GM12873 (cell line): ENCODE data around the gene ALOX5AP.

ENCODE experiments used
- TF ChIP-seq, protein P1 (sequence below): IDR thresholded peaks from 2 replicates; pipeline ENCODE4 v1.5.1; 2012; ENCODE audit warnings: low read depth, mild to moderate bottlenecking, moderate library complexity, low read length, control low read depth; ENCODE audit not compliant: insufficient read depth; ENCODE audit errors: missing control alignments

ALOX5AP gene

DNA sequence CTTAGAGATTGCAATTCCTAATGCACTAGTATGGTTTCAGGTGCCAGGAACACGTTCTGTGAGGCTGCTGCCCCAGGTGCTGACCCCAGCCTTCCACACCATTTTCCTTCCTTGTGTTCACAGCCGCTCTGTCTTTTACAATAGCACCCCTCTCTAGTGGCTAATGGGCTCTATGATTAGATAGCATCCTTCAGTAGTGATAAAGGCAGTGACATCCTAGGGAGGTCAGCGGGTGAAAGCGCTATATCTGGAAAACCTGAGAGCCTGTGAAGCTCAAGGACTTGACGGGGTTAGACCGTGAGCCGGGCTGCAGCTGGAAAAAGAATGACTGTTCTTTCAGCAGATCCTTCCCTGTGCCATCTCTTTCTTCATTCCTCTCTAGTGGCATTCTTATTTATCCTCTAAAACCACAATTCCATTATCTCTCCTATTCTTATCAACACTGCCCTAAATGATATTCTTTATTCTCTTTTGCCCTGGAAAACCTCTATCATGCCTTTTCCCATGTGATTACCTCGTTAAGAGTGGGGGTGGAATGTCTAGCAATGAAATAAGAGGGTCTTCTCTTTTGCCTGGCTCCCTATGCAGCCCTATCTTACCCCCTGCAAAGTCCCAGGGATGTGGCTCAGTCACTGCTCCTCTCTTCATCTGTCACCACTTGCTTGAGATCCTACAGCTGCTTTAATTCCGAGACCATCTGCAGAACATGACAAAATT, 21.8 kb downstream of the ALOX5AP start:
- TF ChIP-seq, protein P1, sequence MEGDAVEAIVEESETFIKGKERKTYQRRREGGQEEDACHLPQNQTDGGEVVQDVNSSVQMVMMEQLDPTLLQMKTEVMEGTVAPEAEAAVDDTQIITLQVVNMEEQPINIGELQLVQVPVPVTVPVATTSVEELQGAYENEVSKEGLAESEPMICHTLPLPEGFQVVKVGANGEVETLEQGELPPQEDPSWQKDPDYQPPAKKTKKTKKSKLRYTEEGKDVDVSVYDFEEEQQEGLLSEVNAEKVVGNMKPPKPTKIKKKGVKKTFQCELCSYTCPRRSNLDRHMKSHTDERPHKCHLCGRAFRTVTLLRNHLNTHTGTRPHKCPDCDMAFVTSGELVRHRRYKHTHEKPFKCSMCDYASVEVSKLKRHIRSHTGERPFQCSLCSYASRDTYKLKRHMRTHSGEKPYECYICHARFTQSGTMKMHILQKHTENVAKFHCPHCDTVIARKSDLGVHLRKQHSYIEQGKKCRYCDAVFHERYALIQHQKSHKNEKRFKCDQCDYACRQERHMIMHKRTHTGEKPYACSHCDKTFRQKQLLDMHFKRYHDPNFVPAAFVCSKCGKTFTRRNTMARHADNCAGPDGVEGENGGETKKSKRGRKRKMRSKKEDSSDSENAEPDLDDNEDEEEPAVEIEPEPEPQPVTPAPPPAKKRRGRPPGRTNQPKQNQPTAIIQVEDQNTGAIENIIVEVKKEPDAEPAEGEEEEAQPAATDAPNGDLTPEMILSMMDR = no peak

DNA sequence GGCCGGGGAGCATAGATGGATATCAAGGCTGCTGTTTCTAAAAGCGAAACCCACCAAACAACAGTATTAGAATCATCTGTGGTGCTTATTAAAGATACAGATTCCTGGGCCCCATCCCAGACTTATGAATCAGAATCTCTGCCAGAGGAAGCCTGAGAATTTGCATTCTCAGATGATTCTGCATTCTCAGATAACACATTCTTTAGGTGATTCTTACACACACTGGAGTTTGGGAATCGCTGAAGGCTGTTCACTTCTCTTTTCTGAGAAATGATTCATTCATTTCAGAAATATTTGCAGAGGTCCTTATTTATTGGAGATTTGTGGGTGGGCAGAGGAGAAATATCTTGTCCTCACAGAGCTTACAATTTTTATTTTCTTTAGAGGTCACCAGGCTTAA, 24.4 kb downstream of the ALOX5AP start:
- TF ChIP-seq, protein P1 = no peak

DNA sequence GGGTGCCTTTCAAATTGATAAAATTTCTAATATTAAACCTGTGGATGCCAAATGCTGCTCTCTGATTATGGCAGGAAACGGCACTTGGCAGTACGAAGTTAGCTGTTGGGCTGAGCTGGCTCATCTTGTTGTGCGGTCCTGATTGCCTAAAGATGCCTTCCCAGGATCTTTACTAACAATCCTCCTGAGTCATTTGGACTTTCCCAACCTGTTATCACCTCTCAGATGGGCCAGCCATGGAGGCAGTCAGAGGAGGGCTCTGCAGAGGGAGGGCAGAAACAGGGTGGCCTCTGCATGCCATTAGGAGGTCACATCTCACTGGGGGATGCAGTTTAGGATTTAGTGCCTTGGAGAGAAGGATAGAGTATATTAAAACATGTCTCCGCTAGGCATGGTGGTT, 27.3 kb downstream of the ALOX5AP start:
- TF ChIP-seq, protein P1 = no peak

DNA sequence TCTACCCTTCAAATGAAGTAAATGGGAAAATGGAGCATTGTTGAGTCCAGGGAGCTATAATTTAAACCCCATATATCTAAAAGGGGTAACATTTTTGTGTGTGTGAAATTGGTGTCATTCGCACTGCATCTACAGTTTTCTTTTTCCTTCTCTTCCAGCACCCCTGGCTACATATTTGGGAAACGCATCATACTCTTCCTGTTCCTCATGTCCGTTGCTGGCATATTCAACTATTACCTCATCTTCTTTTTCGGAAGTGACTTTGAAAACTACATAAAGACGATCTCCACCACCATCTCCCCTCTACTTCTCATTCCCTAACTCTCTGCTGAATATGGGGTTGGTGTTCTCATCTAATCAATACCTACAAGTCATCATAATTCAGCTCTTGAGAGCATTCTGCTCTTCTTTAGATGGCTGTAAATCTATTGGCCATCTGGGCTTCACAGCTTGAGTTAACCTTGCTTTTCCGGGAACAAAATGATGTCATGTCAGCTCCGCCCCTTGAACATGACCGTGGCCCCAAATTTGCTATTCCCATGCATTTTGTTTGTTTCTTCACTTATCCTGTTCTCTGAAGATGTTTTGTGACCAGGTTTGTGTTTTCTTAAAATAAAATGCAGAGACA, 28.6 kb downstream of the ALOX5AP start:
- TF ChIP-seq, protein P1 = no peak

DNA sequence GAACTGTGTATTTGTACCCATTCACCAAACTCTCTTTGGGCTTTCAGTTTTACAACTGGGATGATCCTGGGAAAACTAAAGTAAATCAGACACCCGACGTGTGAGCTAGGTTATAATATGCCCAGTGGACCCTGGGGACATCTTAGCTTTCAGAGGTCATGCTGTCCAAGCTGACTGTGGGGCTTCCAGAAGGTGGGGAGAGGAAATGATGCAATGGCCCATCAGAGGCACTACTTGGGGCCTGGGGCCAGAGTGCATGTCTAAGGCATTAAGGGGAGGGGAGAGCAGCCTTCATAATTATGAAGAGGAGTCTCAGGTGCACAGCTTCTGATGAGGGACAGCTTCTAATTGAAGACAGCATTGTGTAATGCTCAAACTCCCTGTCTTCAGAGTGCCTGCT, 30.9 kb downstream of the ALOX5AP start:
- TF ChIP-seq, protein P1 = no peak

DNA sequence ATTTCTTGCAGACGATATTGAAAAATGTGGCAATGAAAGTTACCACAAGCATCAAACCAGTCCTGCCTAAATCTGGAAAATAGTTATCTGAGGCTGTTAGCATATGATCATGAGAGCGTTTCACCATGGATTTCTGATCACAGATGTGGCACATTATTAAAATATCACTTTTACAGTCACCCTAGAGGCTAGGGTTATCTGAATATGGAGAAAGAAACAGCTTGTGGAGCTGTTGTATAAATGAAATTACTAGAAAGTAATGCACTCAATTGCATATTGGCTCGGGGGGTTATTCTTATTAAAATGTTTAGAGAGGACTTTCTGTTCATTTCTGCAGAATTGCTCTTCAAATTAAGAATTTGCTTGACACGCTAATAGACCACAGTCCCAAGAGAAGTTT, 35.6 kb downstream of the ALOX5AP start:
- TF ChIP-seq, protein P1 = no peak

DNA sequence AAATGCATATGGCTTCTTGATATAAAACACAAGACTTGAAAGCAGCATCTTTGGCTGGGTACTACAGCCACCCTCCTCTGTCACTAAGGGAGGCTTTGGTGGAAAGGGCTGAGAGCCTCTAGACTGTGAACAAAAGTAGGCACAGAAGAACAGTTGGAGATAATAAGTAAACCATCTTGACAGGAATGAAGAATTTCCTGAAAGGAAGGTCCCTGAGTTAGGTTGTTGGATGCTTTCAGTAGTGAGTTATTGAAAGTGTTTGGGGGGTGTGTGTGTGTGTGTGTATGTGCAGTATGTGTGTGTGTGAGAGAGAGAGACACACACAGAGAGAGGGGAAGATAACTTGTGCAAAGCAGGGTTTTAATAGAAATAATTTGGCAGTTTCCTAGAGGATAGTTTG, 38.2 kb downstream of the ALOX5AP start:
- TF ChIP-seq, protein P1 = no peak
